H1 (cell line): Measurements from ENCODE around the gene SLC12A8. TPM values are rescaled to one million over a fixed set of nuclear protein-coding genes. Genes with fewer than 3 reads are reported as not detected.

Experiments
- CTCF ChIA-PET: fragments of 300-600 bp; sonication (Branson Sonifier 250); formaldehyde crosslinking; loops from one replicate; lab custom pipeline; 2021; ENCODE audit not compliant: partially characterized antibody; lab: Charles Lee
- POLR2A ChIA-PET: fragments of 300-600 bp; sonication (Branson Sonifier 250); formaldehyde crosslinking; loops from one replicate; lab custom pipeline; 2021; ENCODE audit warnings: inconsistent platforms; ENCODE audit not compliant: partially characterized antibody; lab: Charles Lee
- DNase-seq, 2 experiments: peaks; one replicate each; pipeline versions ENCODE4 v3.0.0 to v3.0.0-alpha.2; 2010 to 2022; ENCODE audit warnings: low spot score in 2 of 2, low read depth in 1 of 2, mixed read lengths in 1 of 2
- FAIRE-seq: peaks from 2 replicates; lab custom pipeline; 2011; peaks lifted over from hg19 to GRCh38; lab: Jason Lieb, UNC
- H2AFZ ChIP-seq: 2 replicates; pipeline ENCODE4 v1.8.1; 2012; ENCODE audit warnings: low read length, inconsistent platforms
- H2AK5ac ChIP-seq: 2 replicates; pipeline ENCODE4 v1.6.1; 2013; ENCODE audit warnings: low read depth, low read length
- H2BK120ac ChIP-seq: replicated peaks from 2 replicates; pipeline ENCODE3; 2013; ENCODE audit warnings: low read depth, low read length, inconsistent platforms
- H2BK12ac ChIP-seq: 2 replicates; pipeline ENCODE4 v1.6.1; 2013; ENCODE audit warnings: low read depth, low read length
- H2BK15ac ChIP-seq: 2 replicates; pipeline ENCODE4 v1.6.1; 2013; ENCODE audit warnings: low read length
- H2BK20ac ChIP-seq: 2 replicates; pipeline ENCODE4 v1.6.1; 2013; ENCODE audit warnings: low read length
- H2BK5ac ChIP-seq: 2 replicates; pipeline ENCODE4 v1.6.1; 2013; ENCODE audit warnings: low read depth, low read length
- H3K14ac ChIP-seq: 2 replicates; pipeline ENCODE4 v1.6.1; 2013; ENCODE audit warnings: inconsistent platforms; ENCODE audit not compliant: insufficient read length
- H3K18ac ChIP-seq: 2 replicates; pipeline ENCODE4 v1.6.1; 2013; ENCODE audit warnings: low read length; ENCODE audit errors: extremely low read depth
- H3K23ac ChIP-seq: 2 replicates; pipeline ENCODE4 v1.6.1; 2013; ENCODE audit warnings: inconsistent platforms; ENCODE audit not compliant: insufficient read length
- H3K23me2 ChIP-seq: 2 replicates; pipeline ENCODE4 v1.6.1; 2013; ENCODE audit warnings: low read depth, low read length
- H3K27ac ChIP-seq: 2 replicates; pipeline ENCODE4 v1.6.1; 2011; ENCODE audit warnings: low read depth, low read length, inconsistent platforms
- H3K27me3 ChIP-seq, 4 experiments: replicated peaks in 1 of 4; 1 replicate in 1 of 4; 2 replicates in 3 of 4; pipeline versions ENCODE4 v1.6.1 to v1.8.1; 2011 to 2013; ENCODE audit warnings: low read length in 3 of 4, mild to moderate bottlenecking in 3 of 4, inconsistent platforms in 2 of 4, mixed read lengths in 2 of 4, moderate library complexity in 1 of 4; ENCODE audit not compliant: control insufficient read depth in 3 of 4, insufficient read depth in 3 of 4; ENCODE audit errors: extremely low read depth in 1 of 4
- H3K36me3 ChIP-seq, 4 experiments: 2 replicates each; pipeline versions ENCODE4 v1.6.1 to v1.8.1; 2011 to 2013; ENCODE audit warnings: mild to moderate bottlenecking in 4 of 4, low read length in 3 of 4, moderate library complexity in 2 of 4, control low read depth in 1 of 4, inconsistent platforms in 1 of 4; ENCODE audit not compliant: insufficient read depth in 4 of 4, control insufficient read depth in 2 of 4
- H3K4ac ChIP-seq: replicated peaks from 2 replicates; pipeline ENCODE3; 2013; ENCODE audit warnings: low read length, low read depth, mixed read lengths, inconsistent platforms; ENCODE audit not compliant: insufficient read length
- H3K4me1 ChIP-seq, 4 experiments: replicated peaks in 1 of 4; 1 replicate in 1 of 4; 2 replicates in 3 of 4; pipeline versions ENCODE4 v1.6.1 to v1.8.1; 2011 to 2013; ENCODE audit warnings: low read length in 3 of 4, inconsistent platforms in 2 of 4, mixed read lengths in 1 of 4; ENCODE audit not compliant: insufficient read depth in 4 of 4, control insufficient read depth in 3 of 4
- H3K4me2 ChIP-seq, 2 experiments: 2 replicates each; pipeline versions ENCODE4 v1.6.1 to v1.8.1; 2011 to 2013; ENCODE audit warnings: low read depth in 2 of 2, low read length in 2 of 2, control low read depth in 1 of 2, inconsistent platforms in 1 of 2, mild to moderate bottlenecking in 1 of 2; ENCODE audit not compliant: insufficient read depth in 1 of 2
- H3K4me3 ChIP-seq, 4 experiments: fragments of 200-600, 300-600 bp in 1 of 4; sonication (generic), shearing (Covaris generic), sonication (Bioruptor Twin) in 1 of 4; 2 replicates each; pipeline versions ENCODE4 v1.5.1 to v1.8.1; 2011 to 2016; ENCODE audit warnings: low read length in 4 of 4, low read depth in 3 of 4, control low read depth in 2 of 4, inconsistent platforms in 2 of 4, mild to moderate bottlenecking in 2 of 4, mixed read lengths in 1 of 4, moderate library complexity in 1 of 4; ENCODE audit not compliant: insufficient read depth in 2 of 4; ENCODE audit errors: extremely low read depth in 1 of 4
- H3K56ac ChIP-seq: replicated peaks from 2 replicates; pipeline ENCODE3; 2013; ENCODE audit warnings: low read depth, mild to moderate bottlenecking, mixed read lengths, low read length, inconsistent platforms; ENCODE audit not compliant: insufficient read length
- H3K79me1 ChIP-seq: 2 replicates; pipeline ENCODE4 v1.6.1; 2013; ENCODE audit warnings: low read depth, low read length, control low read depth
- H3K79me2 ChIP-seq, 2 experiments: 2 replicates each; pipeline versions ENCODE4 v1.6.1 to v1.8.1; 2012 to 2013; ENCODE audit warnings: low read length in 2 of 2, mild to moderate bottlenecking in 2 of 2, inconsistent platforms in 1 of 2; ENCODE audit not compliant: insufficient read depth in 2 of 2, control insufficient read depth in 1 of 2
- H3K9ac ChIP-seq, 4 experiments: replicated peaks in 1 of 4; 1 replicate in 1 of 4; 2 replicates in 3 of 4; pipeline versions ENCODE4 v1.6.1 to v1.8.1; 2011 to 2013; ENCODE audit warnings: low read depth in 3 of 4, low read length in 3 of 4, control low read depth in 2 of 4, mild to moderate bottlenecking in 2 of 4, moderate library complexity in 2 of 4, inconsistent platforms in 1 of 4; ENCODE audit errors: extremely low read depth in 1 of 4
- H3K9me3 ChIP-seq, 2 experiments: 2 replicates each; pipeline versions ENCODE4 v1.6.1 to v1.8.1; 2012 to 2013; ENCODE audit warnings: mild to moderate bottlenecking in 2 of 2, moderate library complexity in 2 of 2, control low read depth in 1 of 2, inconsistent platforms in 1 of 2, low read depth in 1 of 2, low read length in 1 of 2, mixed read lengths in 1 of 2; ENCODE audit not compliant: insufficient read depth in 2 of 2
- H4K20me1 ChIP-seq, 2 experiments: replicated peaks in 1 of 2; 2 replicates each; pipeline versions ENCODE3 to v1.8.1; 2011 to 2013; ENCODE audit warnings: inconsistent platforms in 2 of 2, low read length in 2 of 2, mild to moderate bottlenecking in 1 of 2; ENCODE audit not compliant: insufficient read depth in 2 of 2, control insufficient read depth in 1 of 2
- H4K5ac ChIP-seq: 2 replicates; pipeline ENCODE4 v1.6.1; 2013; ENCODE audit warnings: low read length, low read depth, mixed read lengths, inconsistent platforms; ENCODE audit not compliant: insufficient read length
- H4K8ac ChIP-seq: 2 replicates; pipeline ENCODE4 v1.8.0; 2013; ENCODE audit warnings: mild to moderate bottlenecking, moderate library complexity, low read length, inconsistent platforms; ENCODE audit not compliant: insufficient read depth; ENCODE audit errors: extremely low read depth
- H4K91ac ChIP-seq: replicated peaks from 2 replicates; pipeline ENCODE3; 2013; ENCODE audit warnings: low read length, mixed read lengths, inconsistent platforms; ENCODE audit not compliant: insufficient read length
- ASH2L ChIP-seq: fragments of 200-600, 300-600 bp; sonication (generic); IDR thresholded peaks from one replicate; pipeline ENCODE4 v1.7.1; 2017; ENCODE audit warnings: low read length
- BRCA1 ChIP-seq: IDR thresholded peaks from 2 replicates; pipeline ENCODE4 v1.6.1; 2012; ENCODE audit warnings: low read depth, low read length, improper control_type of control experiment
- FOSL1 ChIP-seq: IDR thresholded peaks from 2 replicates; pipeline ENCODE4 v1.6.1; 2011; ENCODE audit warnings: mild to moderate bottlenecking, low read depth, low read length, moderate library complexity; ENCODE audit not compliant: insufficient read depth
- GTF2F1 ChIP-seq: IDR thresholded peaks from 2 replicates; pipeline ENCODE4 v1.6.1; 2012; ENCODE audit warnings: low read depth, low read length, improper control_type of control experiment, borderline replicate concordance
- KDM1A ChIP-seq: fragments of 200-600, 300-600 bp; sonication (generic); IDR thresholded peaks from 2 replicates; pipeline ENCODE4 v1.7.1; 2016; ENCODE audit warnings: mild to moderate bottlenecking, low read length, borderline replicate concordance
- KDM5A ChIP-seq: fragments of 200-600 bp; IDR thresholded peaks from 2 replicates; pipeline ENCODE4 v1.7.1; 2012; ENCODE audit warnings: mild to moderate bottlenecking, low read length, inconsistent platforms, mixed read lengths
- SIN3A ChIP-seq, 2 experiments: IDR thresholded peaks in 1 of 2; conservative IDR thresholded peaks in 1 of 2; 2 replicates each; pipeline ENCODE4 v1.6.1; 2011 to 2012; ENCODE audit warnings: low read length in 2 of 2, improper control_type of control experiment in 1 of 2, low read depth in 1 of 2, mild to moderate bottlenecking in 1 of 2
- SP4 ChIP-seq: IDR thresholded peaks from 2 replicates; pipeline ENCODE4 v1.6.1; 2012; ENCODE audit warnings: low read length, inconsistent platforms
- SUZ12 ChIP-seq: fragments of 200-600 bp; sonication (generic); IDR thresholded peaks from 2 replicates; pipeline ENCODE4 v1.6.1; 2012; ENCODE audit warnings: mild to moderate bottlenecking, inconsistent platforms, low read length, moderate library complexity, mixed read lengths
- TAF1 ChIP-seq: IDR thresholded peaks from 2 replicates; pipeline ENCODE4 v1.6.1; 2011; ENCODE audit warnings: mild to moderate bottlenecking, low read depth, low read length
- TCF12 ChIP-seq: IDR thresholded peaks from 2 replicates; pipeline ENCODE4 v1.6.1; 2011; ENCODE audit warnings: low read depth, mild to moderate bottlenecking, low read length
- YY1 ChIP-seq: IDR thresholded peaks from 2 replicates; pipeline ENCODE4 v1.6.1; 2011; ENCODE audit warnings: low read depth, mild to moderate bottlenecking, low read length
- WGBS, 2 experiments: shearing (Covaris generic) in 1 of 2; methylation state at CpG; one replicate each; pipeline versions ENCODE4 v1.1.6 to v1.1.7; 2013 to 2015; ENCODE audit warnings: low lambda C conversion rate in 2 of 2, mixed read lengths in 2 of 2, inconsistent platforms in 1 of 2, low coverage in 1 of 2, missing lambda C conversion rate in 1 of 2; ENCODE audit not compliant: insufficient replicate concordance in 2 of 2, insufficient coverage in 1 of 2, insufficient read length in 1 of 2; ENCODE audit errors: extremely low coverage in 1 of 2, missing lambda C conversion rate in 1 of 2; 5-methylcytosine and 5-hydroxymethylcytosine counted together
- polyA plus RNA-seq, 7 experiments: library from polyadenylated mRNA; depleted of rRNA in 3 of 7; stranded (reverse) in 5 of 7; unstranded in 2 of 7; fragments of >200 nt in 5 of 7; fragments of 200-250 nt in 2 of 7; gene quantifications; 1 replicate in 5 of 7; 2 replicates in 1 of 7; 4 replicates in 1 of 7; pipeline versions ENCODE4 v1.2.1 to v1.2.3, GENCODE V29; 2011 to 2013; ENCODE audit warnings: missing spikeins in 2 of 7, mixed read lengths in 2 of 7
- total RNA-seq: library from RNA; stranded (reverse); fragmentation: NEBNext Ultra II Directional; extraction: Animal tissue kit (Norgen Biotek cat#: 25700); gene quantifications from 2 replicates; pipeline ENCODE4 v1.2.1, GENCODE V29; 2021
- TF ChIP-seq, protein P1 (sequence below), 3 experiments: IDR thresholded peaks; 1 replicate in 2 of 3; 2 replicates in 1 of 3; pipeline versions ENCODE4 v1.5.1 to v1.6.1; 2011; ENCODE audit warnings: low read length in 3 of 3, mild to moderate bottlenecking in 3 of 3, inconsistent platforms in 2 of 3, low read depth in 1 of 3, moderate library complexity in 1 of 3; ENCODE audit not compliant: insufficient read depth in 1 of 3; ENCODE audit errors: control extremely low read depth in 1 of 3

SLC12A8 gene
- total and polyA plus RNA-seq, 2 of the 8 experiments (the other 6 are each of a cell fraction or from before 2014, with no cell fraction given): 13.7 to 14.4 TPM

- H4K8ac ChIP-seq: no peak overlapping the region
- TF ChIP-seq ASH2L (no peak), GTF2F1 (no peak), YY1 (no peak), BRCA1 (no peak), SUZ12 (no peak), TCF12 (no peak), TAF1 (no peak), SP4 (no peak), KDM1A (no peak), KDM5A (no peak), SIN3A (conservative IDR thresholded peaks at IDR 0.05 in 1 of 2, IDR thresholded peaks at IDR 0.05 in 1 of 2; ENCODE audit: low read depth in 1 of 2, low read length in 2 of 2) (no peak), FOSL1 (no peak)
- TF ChIP-seq, protein P1, sequence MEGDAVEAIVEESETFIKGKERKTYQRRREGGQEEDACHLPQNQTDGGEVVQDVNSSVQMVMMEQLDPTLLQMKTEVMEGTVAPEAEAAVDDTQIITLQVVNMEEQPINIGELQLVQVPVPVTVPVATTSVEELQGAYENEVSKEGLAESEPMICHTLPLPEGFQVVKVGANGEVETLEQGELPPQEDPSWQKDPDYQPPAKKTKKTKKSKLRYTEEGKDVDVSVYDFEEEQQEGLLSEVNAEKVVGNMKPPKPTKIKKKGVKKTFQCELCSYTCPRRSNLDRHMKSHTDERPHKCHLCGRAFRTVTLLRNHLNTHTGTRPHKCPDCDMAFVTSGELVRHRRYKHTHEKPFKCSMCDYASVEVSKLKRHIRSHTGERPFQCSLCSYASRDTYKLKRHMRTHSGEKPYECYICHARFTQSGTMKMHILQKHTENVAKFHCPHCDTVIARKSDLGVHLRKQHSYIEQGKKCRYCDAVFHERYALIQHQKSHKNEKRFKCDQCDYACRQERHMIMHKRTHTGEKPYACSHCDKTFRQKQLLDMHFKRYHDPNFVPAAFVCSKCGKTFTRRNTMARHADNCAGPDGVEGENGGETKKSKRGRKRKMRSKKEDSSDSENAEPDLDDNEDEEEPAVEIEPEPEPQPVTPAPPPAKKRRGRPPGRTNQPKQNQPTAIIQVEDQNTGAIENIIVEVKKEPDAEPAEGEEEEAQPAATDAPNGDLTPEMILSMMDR (IDR thresholded peaks at IDR 0.05; ENCODE audit: control extremely low read depth in 1 of 3, insufficient read depth in 1 of 3, low read depth in 1 of 3, low read length in 3 of 3): no peak
Observed at GRCh38 chr3:125229707-125230106, 17.2 kb upstream of the SLC12A8 start.

More at GRCh38 chr3:125229707-125230106, 17.2 kb upstream of the SLC12A8 start:
- no peak for DNase-seq
- ChIA-PET POLR2A (no interaction called here), CTCF (interaction anchor here (1.7 kb wide), 1 partner anchor 10 kb away, joined by 6 read pairs; no protein-coding TSS in a partner anchor)
- Histone ChIP-seq H4K5ac (no peak overlapping the region), H3K4me2 (no peak overlapping the region), H3K27me3 (no peaks in the 10 kb centered on the region), H3K79me2 (no peaks in the 10 kb centered on the region), H3K9me3 (no peaks in the 10 kb centered on the region), H3K9ac (no peak overlapping the region), H3K18ac (no peak overlapping the region), H3K4ac (no peak overlapping the region), H3K4me1 (no peaks in the 10 kb centered on the region; a peak in 1 of 7 replicates), H3K23ac (no peak overlapping the region), H2AK5ac (no peak overlapping the region), H2BK15ac (no peak overlapping the region), H3K79me1 (no peaks in the 10 kb centered on the region), H2BK5ac (no peak overlapping the region), H3K56ac (no peak overlapping the region), H3K36me3 (peaks cover 0 to 10% (median 6%) of the 10 kb centered on the region in 4 experiments; a peak in 6 of 8 replicates), H3K4me3 (no peak overlapping the region), H3K27ac (no peak overlapping the region), H2BK20ac (no peak overlapping the region), H3K23me2 (no peaks in the 10 kb centered on the region), H2AFZ (no peak overlapping the region), H4K91ac (no peak overlapping the region), H2BK120ac (no peak overlapping the region), H2BK12ac (no peak overlapping the region), H4K20me1 (no peaks in the 10 kb centered on the region), H3K14ac (no peak overlapping the region)
- WGBS, 2 experiments: 84% methylated on average over 1 of the region's 1 CpG; no CpG with 5 or more reads in 1 of the 2 experiments
- FAIRE-seq: no peak
